Glutamatergic neuron (in vitro differentiated cells): ENCODE measurements around the gene CLNK. TPM values are rescaled to one million over a fixed set of nuclear protein-coding genes. Genes with fewer than 3 reads are reported as not detected.

Experiments
- DNase-seq: peaks from one replicate; pipeline ENCODE4 v3.0.0; 2022
- H3K27ac Mint-ChIP-seq: one replicate; pipeline ENCODE4 v1.8.0; 2020; ENCODE audit warnings: mild to moderate bottlenecking, mixed read lengths, inconsistent platforms; ENCODE audit not compliant: unreplicated experiment
- H3K27me3 Mint-ChIP-seq: one replicate; pipeline ENCODE4 v1.8.0; 2020; ENCODE audit warnings: mild to moderate bottlenecking, moderate library complexity, mixed read lengths, inconsistent platforms; ENCODE audit not compliant: unreplicated experiment
- H3K36me3 Mint-ChIP-seq: one replicate; pipeline ENCODE4 v1.8.0; 2020; ENCODE audit warnings: mild to moderate bottlenecking, mixed read lengths, inconsistent platforms; ENCODE audit not compliant: unreplicated experiment
- H3K4me1 Mint-ChIP-seq: one replicate; pipeline ENCODE4 v1.8.0; 2020; ENCODE audit warnings: mild to moderate bottlenecking, low read depth, mixed read lengths, inconsistent platforms; ENCODE audit not compliant: unreplicated experiment
- H3K4me3 Mint-ChIP-seq: one replicate; pipeline ENCODE4 v1.8.0; 2020; ENCODE audit warnings: mild to moderate bottlenecking, mixed read lengths, inconsistent platforms; ENCODE audit not compliant: unreplicated experiment
- H3K9me3 Mint-ChIP-seq: one replicate; pipeline ENCODE4 v1.8.0; 2020; ENCODE audit warnings: mild to moderate bottlenecking, moderate library complexity, mixed read lengths, inconsistent platforms; ENCODE audit not compliant: unreplicated experiment
- total RNA-seq: library from RNA; stranded (reverse); fragmentation: NEBNext Ultra II Directional; extraction: Animal tissue kit (Norgen Biotek cat#: 25700); gene quantifications from one replicate; pipeline ENCODE4 v1.2.1, GENCODE V29; 2021; ENCODE audit not compliant: unreplicated experiment
- TF ChIP-seq, protein P1 (sequence below): fragments of 200-600 bp; sonication (generic); IDR thresholded peaks from one replicate; pipeline ENCODE4 v1.5.0; 2021; ENCODE audit not compliant: partially characterized antibody, unreplicated experiment

The CLNK gene
- total RNA-seq, 1 donor from 2014 or later = not detected

GRCh38 chr4:10461091-10461849, 223.3 kb downstream of the CLNK start:
- Mint-ChIP-seq H3K27me3 (peaks cover 23% of the 10 kb centered on the region), H3K4me1 (peaks cover under 1% of the 10 kb centered on the region), H3K4me3 (peak overlapping the region; percentile 92), H3K9me3 (peaks cover 9% of the 10 kb centered on the region), H3K36me3 (peaks cover 22% of the 10 kb centered on the region), H3K27ac (no peak overlapping the region)
- TF ChIP-seq, protein P1, sequence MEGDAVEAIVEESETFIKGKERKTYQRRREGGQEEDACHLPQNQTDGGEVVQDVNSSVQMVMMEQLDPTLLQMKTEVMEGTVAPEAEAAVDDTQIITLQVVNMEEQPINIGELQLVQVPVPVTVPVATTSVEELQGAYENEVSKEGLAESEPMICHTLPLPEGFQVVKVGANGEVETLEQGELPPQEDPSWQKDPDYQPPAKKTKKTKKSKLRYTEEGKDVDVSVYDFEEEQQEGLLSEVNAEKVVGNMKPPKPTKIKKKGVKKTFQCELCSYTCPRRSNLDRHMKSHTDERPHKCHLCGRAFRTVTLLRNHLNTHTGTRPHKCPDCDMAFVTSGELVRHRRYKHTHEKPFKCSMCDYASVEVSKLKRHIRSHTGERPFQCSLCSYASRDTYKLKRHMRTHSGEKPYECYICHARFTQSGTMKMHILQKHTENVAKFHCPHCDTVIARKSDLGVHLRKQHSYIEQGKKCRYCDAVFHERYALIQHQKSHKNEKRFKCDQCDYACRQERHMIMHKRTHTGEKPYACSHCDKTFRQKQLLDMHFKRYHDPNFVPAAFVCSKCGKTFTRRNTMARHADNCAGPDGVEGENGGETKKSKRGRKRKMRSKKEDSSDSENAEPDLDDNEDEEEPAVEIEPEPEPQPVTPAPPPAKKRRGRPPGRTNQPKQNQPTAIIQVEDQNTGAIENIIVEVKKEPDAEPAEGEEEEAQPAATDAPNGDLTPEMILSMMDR = peak; percentile 98
- DNase-seq = peak; percentile 76

- DNase-seq = no peak
- Mint-ChIP-seq H3K9me3 (peaks cover 10% of the 10 kb centered on the region), H3K27ac (peak overlapping the region; percentile 53), H3K4me1 (peaks cover 4% of the 10 kb centered on the region), H3K4me3 (peak overlapping the region; percentile 46), H3K27me3 (peaks cover 26% of the 10 kb centered on the region), H3K36me3 (peaks cover 22% of the 10 kb centered on the region)
- TF ChIP-seq, protein P1 = no peak
These were observed 224.1 kb downstream of the CLNK start for GRCh38 chr4:10460313-10461047.

DNA sequence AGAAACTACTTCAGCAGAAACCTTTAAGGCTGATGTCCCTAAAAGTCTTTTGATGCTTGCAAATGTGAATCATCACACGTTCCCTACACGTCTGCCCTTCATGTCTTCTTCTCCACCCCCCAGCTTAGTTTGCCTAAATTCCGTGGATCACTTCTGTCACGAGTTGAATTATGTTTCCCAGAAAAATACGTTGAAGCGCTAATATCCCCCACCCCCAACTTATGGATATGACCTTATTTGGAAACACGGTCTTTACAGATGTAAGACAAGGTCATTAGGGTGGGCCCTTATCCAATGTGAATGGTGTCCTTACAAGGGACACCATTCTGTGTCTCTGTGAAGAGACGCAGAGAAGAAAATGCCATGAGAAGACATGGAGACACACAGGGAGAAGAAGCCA, 225.3 kb downstream of the CLNK start:
- peaks cover 10% of the 10 kb centered on the region for H3K9me3 Mint-ChIP-seq
- peak overlapping the region; percentile 25 for H3K4me3 Mint-ChIP-seq
- peaks cover 26% of the 10 kb centered on the region for H3K27me3 Mint-ChIP-seq
- H3K36me3 Mint-ChIP-seq = peaks cover 25% of the 10 kb centered on the region
- peaks cover 12% of the 10 kb centered on the region for H3K4me1 Mint-ChIP-seq
- no peak for DNase-seq
- TF ChIP-seq, protein P1 = no peak
- no peak overlapping the region for H3K27ac Mint-ChIP-seq

- peaks cover 26% of the 10 kb centered on the region for H3K27me3 Mint-ChIP-seq
- H3K9me3 Mint-ChIP-seq = peaks cover 10% of the 10 kb centered on the region
- H3K4me3 Mint-ChIP-seq = no peak overlapping the region
- H3K36me3 Mint-ChIP-seq = peaks cover 32% of the 10 kb centered on the region
- H3K4me1 Mint-ChIP-seq = peaks cover 12% of the 10 kb centered on the region
- H3K27ac Mint-ChIP-seq = no peak overlapping the region
- TF ChIP-seq, protein P1 = no peak
- DNase-seq = no peak
These were observed 226.4 kb downstream of the CLNK start for GRCh38 chr4:10458177-10458576.

DNA sequence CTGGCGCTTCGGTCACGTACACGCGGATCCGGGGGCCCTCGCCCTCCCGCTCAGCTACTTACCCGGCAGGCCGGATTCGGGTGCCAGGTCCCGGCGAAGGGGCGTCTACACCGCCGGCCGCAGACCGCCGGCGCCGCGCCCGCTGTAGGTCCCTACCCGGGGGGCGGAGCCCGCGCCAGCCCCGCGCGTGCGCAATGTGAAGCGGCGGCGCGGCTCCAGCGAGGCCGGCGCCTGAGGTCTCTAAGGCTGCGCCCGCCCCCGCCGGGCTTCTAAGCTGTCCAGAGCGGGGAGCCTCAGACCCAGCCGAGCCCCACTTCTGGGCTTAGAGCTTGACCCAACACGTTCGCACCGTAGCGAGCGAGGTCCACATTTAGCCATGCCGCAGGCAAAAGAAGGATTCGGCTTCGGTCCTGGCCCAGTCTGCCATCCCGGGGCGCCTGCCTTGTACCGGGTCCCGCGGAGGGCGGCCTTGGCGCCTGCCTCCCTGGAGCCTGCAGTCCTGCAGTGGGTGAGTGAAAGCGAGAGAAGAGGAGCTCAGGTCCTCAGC, 227.2 kb downstream of the CLNK start, which contains the start of gene ZNF518B:
Gene ZNF518B (minus strand): TSS at position 172 of the 547 bp plus-strand sequence. CDS start 11,098 bp downstream, outside the sequence.
- peak; percentile 83 for DNase-seq
- TF ChIP-seq, protein P1 = no peak
- H3K4me1 Mint-ChIP-seq = peaks cover 12% of the 10 kb centered on the region
- H3K36me3 Mint-ChIP-seq = peaks cover 30% of the 10 kb centered on the region
- H3K27me3 Mint-ChIP-seq = peaks cover 25% of the 10 kb centered on the region
- peak within 1 kb of the TSS; percentile 95 for H3K27ac Mint-ChIP-seq
- H3K4me3 Mint-ChIP-seq = peak within 1 kb of the TSS; percentile 96
- peaks cover 10% of the 10 kb centered on the region for H3K9me3 Mint-ChIP-seq
